Trophoblast cell (in vitro differentiated cells and primary cell): ENCODE data around the gene MAN1C1.

Experiments used
- DNase-seq, 2 donors: peaks; one replicate each; pipeline ENCODE4 v3.0.0-alpha.2; 2016
- H2AFZ ChIP-seq: 2 replicates; pipeline ENCODE4 v1.6.1; 2013; ENCODE audit warnings: low read length, moderate library complexity, mild to moderate bottlenecking; ENCODE audit not compliant: insufficient read depth, poor library complexity
- H2AK5ac ChIP-seq: 2 replicates; pipeline ENCODE4 v1.6.1; 2013; ENCODE audit warnings: mild to moderate bottlenecking, low read length
- H2BK120ac ChIP-seq: 2 replicates; pipeline ENCODE4 v1.6.1; 2013; ENCODE audit warnings: low read length, mild to moderate bottlenecking, moderate library complexity; ENCODE audit not compliant: insufficient read depth, poor library complexity
- H2BK12ac ChIP-seq: 2 replicates; pipeline ENCODE4 v1.6.1; 2013; ENCODE audit warnings: mild to moderate bottlenecking, low read length, moderate library complexity
- H2BK5ac ChIP-seq: 2 replicates; pipeline ENCODE4 v1.6.1; 2013; ENCODE audit warnings: low read length, low read depth, moderate library complexity, mild to moderate bottlenecking; ENCODE audit not compliant: poor library complexity
- H3K14ac ChIP-seq: 2 replicates; pipeline ENCODE4 v1.6.1; 2013; ENCODE audit warnings: mild to moderate bottlenecking, low read length
- H3K18ac ChIP-seq: 2 replicates; pipeline ENCODE4 v1.6.1; 2013; ENCODE audit warnings: mild to moderate bottlenecking, low read length
- H3K23ac ChIP-seq: 2 replicates; pipeline ENCODE4 v1.6.1; 2013; ENCODE audit warnings: low read length
- H3K27ac ChIP-seq: 2 replicates; pipeline ENCODE4 v1.5.1; 2013; ENCODE audit warnings: low read depth, mild to moderate bottlenecking, inconsistent platforms, low read length, moderate library complexity
- H3K27me3 ChIP-seq: 2 replicates; pipeline ENCODE4 v1.6.1; 2013; ENCODE audit warnings: inconsistent platforms, mild to moderate bottlenecking, low read length, moderate library complexity; ENCODE audit not compliant: insufficient read depth
- H3K36me3 ChIP-seq, 2 experiments: 1 replicate in 1 of 2; 2 replicates in 1 of 2; pipeline ENCODE4 v1.6.1; 2013; ENCODE audit warnings: low read length in 2 of 2, mild to moderate bottlenecking in 2 of 2, moderate library complexity in 1 of 2; ENCODE audit not compliant: insufficient read depth in 2 of 2, control insufficient read depth in 1 of 2
- H3K4ac ChIP-seq: 2 replicates; pipeline ENCODE4 v1.6.1; 2013; ENCODE audit warnings: low read depth, mild to moderate bottlenecking, low read length, moderate library complexity
- H3K4me1 ChIP-seq, 2 experiments: 1 replicate in 1 of 2; 2 replicates in 1 of 2; pipeline ENCODE4 v1.6.1; 2013; ENCODE audit warnings: low read length in 2 of 2, mild to moderate bottlenecking in 2 of 2, moderate library complexity in 1 of 2; ENCODE audit not compliant: insufficient read depth in 2 of 2, control insufficient read depth in 1 of 2
- H3K4me2 ChIP-seq: 2 replicates; pipeline ENCODE4 v1.6.1; 2013; ENCODE audit warnings: inconsistent platforms, mild to moderate bottlenecking, low read length, moderate library complexity
- H3K4me3 ChIP-seq: 2 replicates; pipeline ENCODE4 v1.5.1; 2013; ENCODE audit warnings: mild to moderate bottlenecking, low read depth, low read length, inconsistent platforms
- H3K79me1 ChIP-seq: one replicate; pipeline ENCODE4 v1.6.1; 2013; ENCODE audit warnings: low read length
- H3K79me2 ChIP-seq: 2 replicates; pipeline ENCODE4 v1.6.1; 2013; ENCODE audit warnings: low read length, mild to moderate bottlenecking; ENCODE audit not compliant: control insufficient read depth, insufficient read depth, poor library complexity
- H3K9ac ChIP-seq: 2 replicates; pipeline ENCODE4 v1.6.1; 2013; ENCODE audit warnings: mild to moderate bottlenecking, low read length
- H3K9me3 ChIP-seq: 2 replicates; pipeline ENCODE4 v1.6.1; 2013; ENCODE audit warnings: low read depth, mild to moderate bottlenecking, control low read depth, inconsistent platforms, low read length; ENCODE audit not compliant: insufficient read depth
- H4K12ac ChIP-seq: 2 replicates; pipeline ENCODE4 v1.6.1; 2013; ENCODE audit warnings: low read depth, mild to moderate bottlenecking, low read length, moderate library complexity
- H4K8ac ChIP-seq: 2 replicates; pipeline ENCODE4 v1.6.1; 2013; ENCODE audit warnings: low read depth, mild to moderate bottlenecking, low read length, moderate library complexity
- H4K91ac ChIP-seq: one replicate; pipeline ENCODE4 v1.6.1; 2013; ENCODE audit warnings: low read depth, mild to moderate bottlenecking, low read length, moderate library complexity
- WGBS: extraction: QIAGEN DNeasy Blood & Tissue Kit; methylation state at CpG from one replicate; pipeline ENCODE4 v1.1.7; 2013; ENCODE audit warnings: missing lambda C conversion rate; ENCODE audit not compliant: insufficient read length, insufficient coverage; ENCODE audit errors: extremely low coverage; 5-methylcytosine and 5-hydroxymethylcytosine counted together

The MAN1C1 gene

DNA sequence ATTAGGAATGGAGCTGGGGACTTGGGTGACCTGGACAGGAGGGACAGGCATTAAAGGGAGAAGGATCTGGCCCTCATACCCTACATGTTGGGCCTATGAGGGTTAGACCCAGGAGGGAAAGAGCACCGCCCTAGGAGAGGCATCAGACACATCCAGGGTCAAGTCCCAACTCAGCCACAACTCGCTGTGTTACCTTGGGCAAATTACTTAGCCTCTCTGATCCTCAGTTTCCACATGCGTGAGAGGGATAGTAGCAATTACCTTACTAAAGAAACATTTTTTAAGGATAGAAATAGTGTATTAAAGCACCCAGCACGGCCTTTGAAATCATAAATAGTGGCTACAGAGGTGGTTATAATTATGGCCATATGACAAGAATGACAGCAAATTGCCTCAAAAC lies 163.3 kb downstream of the MAN1C1 start:
- H3K27ac ChIP-seq, result no peak overlapping the region
- no peak overlapping the region for H2AK5ac ChIP-seq
- H3K14ac ChIP-seq, result no peak overlapping the region
- no peak overlapping the region for H3K23ac ChIP-seq
- no peak overlapping the region for H3K9ac ChIP-seq
- H3K9me3 ChIP-seq, result no peaks in the 10 kb centered on the region
- H3K4me3 ChIP-seq, result no peak overlapping the region
- no peak overlapping the region for H4K8ac ChIP-seq
- no peak overlapping the region for H3K18ac ChIP-seq
- no CpG with 5 or more reads among the region's 4 CpGs for WGBS
- H3K27me3 ChIP-seq, result no peaks in the 10 kb centered on the region
- DNase-seq, result no peak
- no peak overlapping the region for H2AFZ ChIP-seq
- H3K79me1 ChIP-seq, result no peaks in the 10 kb centered on the region
- H3K36me3 ChIP-seq, result no peaks in the 10 kb centered on the region
- H3K79me2 ChIP-seq, result no peaks in the 10 kb centered on the region
- peaks cover 12 to 20% of the 10 kb centered on the region in 2 experiments for H3K4me1 ChIP-seq
- no peak overlapping the region for H2BK12ac ChIP-seq
- H4K91ac ChIP-seq, result no peak overlapping the region
- H3K4me2 ChIP-seq, result no peak overlapping the region
- no peak overlapping the region for H3K4ac ChIP-seq
- no peak overlapping the region for H4K12ac ChIP-seq
- no peak overlapping the region for H2BK5ac ChIP-seq
- no peak overlapping the region for H2BK120ac ChIP-seq

DNA sequence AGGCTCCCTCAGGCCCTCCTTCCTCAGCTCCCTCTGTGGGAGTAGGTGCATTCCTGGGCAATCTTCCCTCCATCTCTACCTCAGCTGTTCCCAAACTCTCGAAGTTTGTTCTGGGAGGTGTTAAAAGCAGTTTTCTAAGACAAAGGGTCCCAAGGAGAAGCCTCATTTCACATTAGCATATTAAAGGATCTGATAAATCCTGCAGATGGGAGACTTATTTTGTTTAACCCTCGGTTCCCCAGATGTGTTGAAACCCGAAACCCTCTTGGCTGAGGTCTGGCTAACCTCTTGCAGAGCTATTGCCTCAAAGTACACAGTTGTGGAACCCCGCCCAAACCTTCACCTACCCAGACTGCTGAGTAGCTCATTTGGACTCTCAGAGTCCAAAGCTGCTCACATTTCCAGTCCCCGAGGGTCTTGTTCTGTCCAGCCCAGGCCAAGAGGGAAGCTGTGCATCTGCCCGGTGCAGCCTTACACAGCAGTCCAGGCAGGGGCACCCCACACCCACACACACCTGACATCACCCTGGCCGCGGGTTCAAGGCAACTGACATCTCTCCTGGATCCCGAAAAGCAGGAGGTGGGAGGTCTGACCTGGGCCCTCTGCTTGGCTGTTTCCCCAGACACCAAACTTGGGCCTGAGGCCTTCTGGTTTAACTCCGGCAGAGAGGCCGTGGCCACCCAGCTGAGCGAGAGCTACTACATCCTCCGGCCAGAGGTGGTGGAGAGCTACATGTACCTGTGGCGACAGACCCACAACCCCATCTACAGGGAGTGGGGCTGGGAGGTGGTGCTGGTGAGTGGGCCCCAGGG lies 163.9 kb downstream of the MAN1C1 start:
- Histone ChIP-seq H3K4ac (no peak overlapping the region), H2BK12ac (no peak overlapping the region), H3K9ac (no peak overlapping the region), H3K4me1 (peaks cover 6 to 15% of the 10 kb centered on the region in 2 experiments), H4K12ac (no peak overlapping the region), H3K14ac (no peak overlapping the region), H3K27ac (no peak overlapping the region), H3K4me3 (no peak overlapping the region), H3K9me3 (no peaks in the 10 kb centered on the region), H3K79me2 (no peaks in the 10 kb centered on the region), H3K23ac (no peak overlapping the region), H3K18ac (no peak overlapping the region), H2BK120ac (no peak overlapping the region), H4K91ac (no peak overlapping the region), H3K27me3 (no peaks in the 10 kb centered on the region), H3K36me3 (no peaks in the 10 kb centered on the region), H2AFZ (no peak overlapping the region), H3K4me2 (no peak overlapping the region), H3K79me1 (no peaks in the 10 kb centered on the region), H2BK5ac (no peak overlapping the region), H2AK5ac (no peak overlapping the region), H4K8ac (no peak overlapping the region)
- no CpG with 5 or more reads among the region's 14 CpGs for WGBS
- no peak for DNase-seq

DNA sequence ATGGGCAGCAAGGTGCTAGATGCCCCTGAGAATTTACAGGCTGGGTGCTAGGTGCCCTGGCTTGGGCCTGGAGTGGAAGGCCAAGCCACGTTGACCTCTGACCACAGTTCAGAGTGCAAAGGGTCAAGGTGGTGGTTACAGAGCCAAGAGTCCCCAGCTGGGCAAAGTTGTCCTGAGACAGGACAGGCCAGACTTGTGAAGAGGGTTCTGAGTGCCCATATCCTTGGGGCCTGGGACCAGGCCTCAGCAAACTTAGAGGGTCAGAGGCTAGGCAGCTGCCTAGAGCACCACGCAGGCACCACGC lies 164.5 kb downstream of the MAN1C1 start:
- Histone ChIP-seq H2AK5ac (no peak overlapping the region), H4K8ac (no peak overlapping the region), H3K9me3 (no peaks in the 10 kb centered on the region), H3K27ac (no peak overlapping the region), H3K4ac (no peak overlapping the region), H3K14ac (no peak overlapping the region), H3K36me3 (no peaks in the 10 kb centered on the region), H3K9ac (no peak overlapping the region), H3K18ac (no peak overlapping the region), H3K79me2 (no peaks in the 10 kb centered on the region), H3K79me1 (no peaks in the 10 kb centered on the region), H2AFZ (no peak overlapping the region), H2BK12ac (no peak overlapping the region), H3K27me3 (no peaks in the 10 kb centered on the region), H3K4me1 (peaks cover 6 to 15% of the 10 kb centered on the region in 2 experiments), H2BK120ac (no peak overlapping the region), H3K23ac (no peak overlapping the region), H4K12ac (no peak overlapping the region), H3K4me3 (no peak overlapping the region), H2BK5ac (no peak overlapping the region), H4K91ac (no peak overlapping the region), H3K4me2 (no peak overlapping the region)
- no CpG with 5 or more reads among the region's 3 CpGs for WGBS
- DNase-seq, result no peak

DNA sequence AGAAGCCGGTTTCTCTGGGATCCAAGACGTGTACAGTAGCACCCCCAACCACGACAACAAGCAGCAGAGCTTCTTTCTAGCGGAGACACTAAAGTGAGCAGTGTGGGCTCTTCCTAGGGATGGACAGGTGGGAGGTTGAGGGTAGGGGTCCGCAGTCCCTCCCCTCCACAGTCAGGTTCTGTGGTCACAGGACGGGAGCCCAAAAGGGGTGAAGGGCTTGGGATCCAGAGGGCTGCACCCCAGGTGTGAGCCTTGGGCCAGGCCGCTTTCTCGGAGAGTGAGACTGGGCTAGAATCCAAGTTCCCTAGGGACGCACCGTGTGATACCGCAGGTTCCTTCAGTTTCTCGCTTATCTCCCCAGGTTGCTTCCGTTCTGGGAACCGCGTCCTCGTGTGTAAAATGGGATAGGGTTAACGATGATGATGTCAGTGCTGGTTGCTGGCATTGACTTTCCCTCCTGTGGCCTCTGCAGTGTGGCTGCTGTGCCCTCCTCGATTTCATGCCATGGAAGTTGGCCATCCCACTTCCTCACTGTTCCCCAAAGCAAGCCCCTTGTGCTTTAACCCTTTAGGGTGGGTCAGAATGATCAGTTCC lies 166.1 kb downstream of the MAN1C1 start:
- H2BK5ac ChIP-seq, result no peak overlapping the region
- peaks cover 2% of the 10 kb centered on the region for H3K27me3 ChIP-seq
- no peaks in the 10 kb centered on the region for H3K79me2 ChIP-seq
- no peak overlapping the region for H4K91ac ChIP-seq
- H3K27ac ChIP-seq, result no peak overlapping the region
- no peaks in the 10 kb centered on the region for H3K79me1 ChIP-seq
- no peak overlapping the region for H3K23ac ChIP-seq
- no peak overlapping the region for H3K4me2 ChIP-seq
- no peak overlapping the region for H3K4ac ChIP-seq
- H3K14ac ChIP-seq, result no peak overlapping the region
- H2BK120ac ChIP-seq, result no peak overlapping the region
- H3K9me3 ChIP-seq, result no peaks in the 10 kb centered on the region
- no peak overlapping the region for H2AFZ ChIP-seq
- no peak for DNase-seq
- no peak overlapping the region for H2AK5ac ChIP-seq
- no peak overlapping the region for H3K9ac ChIP-seq
- no CpG with 5 or more reads among the region's 18 CpGs for WGBS
- no peaks in the 10 kb centered on the region for H3K36me3 ChIP-seq
- peaks cover 11 to 20% of the 10 kb centered on the region in 2 experiments for H3K4me1 ChIP-seq
- H3K4me3 ChIP-seq, result no peak overlapping the region
- no peak overlapping the region for H4K8ac ChIP-seq
- no peak overlapping the region for H3K18ac ChIP-seq
- no peak overlapping the region for H4K12ac ChIP-seq
- no peak overlapping the region for H2BK12ac ChIP-seq
